Fibroblast of villous mesenchyme (primary cell): ENCODE data around the gene SMIM31. TPM values are rescaled to one million over a fixed set of nuclear protein-coding genes. Genes with fewer than 3 reads are reported as not detected.

ENCODE experiments used
- DNase-seq: peaks from one replicate; pipeline ENCODE4 v3.0.0-alpha.2; 2010; ENCODE audit warnings: low read depth
- H3K4me3 ChIP-seq: 2 replicates; pipeline ENCODE4 v1.5.1; 2011; ENCODE audit warnings: low read depth, mild to moderate bottlenecking, low read length
- total RNA-seq: library from RNA; depleted of rRNA; stranded (reverse); fragments of >200 nt; gene quantifications from 2 replicates; pipeline ENCODE4 v1.2.3, GENCODE V29; 2012
- TF ChIP-seq, protein P1 (sequence below): IDR thresholded peaks from 2 replicates; pipeline ENCODE4 v1.5.1; 2012; ENCODE audit warnings: low read depth, mild to moderate bottlenecking, low read length; ENCODE audit not compliant: insufficient read depth

SMIM31 gene
- total RNA-seq, 1 donor = not detected

DNA sequence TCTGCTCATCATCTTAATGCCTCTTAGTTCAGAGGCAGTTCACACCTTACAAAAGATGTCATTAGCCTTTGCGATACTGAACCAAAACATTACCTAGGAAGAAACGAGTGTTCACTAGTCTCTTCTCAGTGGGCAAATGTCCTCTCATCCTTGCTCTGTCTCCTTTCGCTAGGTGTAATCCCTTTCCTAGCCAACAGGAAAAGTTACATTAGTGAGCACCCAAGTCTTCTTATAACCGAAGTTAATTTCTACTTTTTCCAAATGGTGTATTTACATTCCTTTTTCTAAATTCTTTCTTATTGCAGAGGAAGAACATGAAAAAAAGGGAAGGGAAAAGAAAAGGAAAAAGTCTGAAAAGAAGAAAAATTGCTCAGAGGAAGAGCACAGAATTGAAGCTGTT is 46.9 kb downstream of the SMIM31 start:
- H3K4me3 ChIP-seq = no peak overlapping the region
- TF ChIP-seq, protein P1, sequence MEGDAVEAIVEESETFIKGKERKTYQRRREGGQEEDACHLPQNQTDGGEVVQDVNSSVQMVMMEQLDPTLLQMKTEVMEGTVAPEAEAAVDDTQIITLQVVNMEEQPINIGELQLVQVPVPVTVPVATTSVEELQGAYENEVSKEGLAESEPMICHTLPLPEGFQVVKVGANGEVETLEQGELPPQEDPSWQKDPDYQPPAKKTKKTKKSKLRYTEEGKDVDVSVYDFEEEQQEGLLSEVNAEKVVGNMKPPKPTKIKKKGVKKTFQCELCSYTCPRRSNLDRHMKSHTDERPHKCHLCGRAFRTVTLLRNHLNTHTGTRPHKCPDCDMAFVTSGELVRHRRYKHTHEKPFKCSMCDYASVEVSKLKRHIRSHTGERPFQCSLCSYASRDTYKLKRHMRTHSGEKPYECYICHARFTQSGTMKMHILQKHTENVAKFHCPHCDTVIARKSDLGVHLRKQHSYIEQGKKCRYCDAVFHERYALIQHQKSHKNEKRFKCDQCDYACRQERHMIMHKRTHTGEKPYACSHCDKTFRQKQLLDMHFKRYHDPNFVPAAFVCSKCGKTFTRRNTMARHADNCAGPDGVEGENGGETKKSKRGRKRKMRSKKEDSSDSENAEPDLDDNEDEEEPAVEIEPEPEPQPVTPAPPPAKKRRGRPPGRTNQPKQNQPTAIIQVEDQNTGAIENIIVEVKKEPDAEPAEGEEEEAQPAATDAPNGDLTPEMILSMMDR = no peak
- DNase-seq = no peak

DNA sequence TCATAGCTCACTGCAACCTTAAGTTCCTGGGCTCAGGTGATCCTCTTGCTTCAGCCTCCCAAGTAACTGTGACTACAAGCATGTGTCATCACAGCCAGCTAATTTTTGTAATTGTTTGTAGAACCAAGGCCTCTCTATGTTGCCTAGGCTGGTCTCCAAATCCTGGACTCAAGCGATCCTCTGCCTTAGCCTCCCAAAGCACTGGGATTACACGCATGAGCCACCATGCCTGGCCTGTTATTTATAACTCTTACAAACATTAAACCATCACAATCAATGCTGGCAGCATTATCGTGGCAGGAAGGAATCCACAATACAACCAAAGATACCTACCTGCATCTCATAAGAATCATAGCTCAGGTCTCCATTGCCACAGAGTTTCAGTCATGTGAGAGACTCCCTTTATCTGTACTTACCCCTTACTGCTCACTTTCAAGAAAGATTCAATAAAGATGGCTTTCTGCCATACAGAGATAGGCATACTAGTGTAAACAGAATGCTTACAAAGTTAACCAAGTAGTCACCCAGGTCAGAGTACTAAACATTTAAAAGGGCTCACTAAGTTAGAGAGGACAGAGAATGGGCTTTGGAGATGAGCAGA is 48.5 kb downstream of the SMIM31 start:
- TF ChIP-seq, protein P1 = no peak
- H3K4me3 ChIP-seq = no peak overlapping the region
- no peak for DNase-seq

DNA sequence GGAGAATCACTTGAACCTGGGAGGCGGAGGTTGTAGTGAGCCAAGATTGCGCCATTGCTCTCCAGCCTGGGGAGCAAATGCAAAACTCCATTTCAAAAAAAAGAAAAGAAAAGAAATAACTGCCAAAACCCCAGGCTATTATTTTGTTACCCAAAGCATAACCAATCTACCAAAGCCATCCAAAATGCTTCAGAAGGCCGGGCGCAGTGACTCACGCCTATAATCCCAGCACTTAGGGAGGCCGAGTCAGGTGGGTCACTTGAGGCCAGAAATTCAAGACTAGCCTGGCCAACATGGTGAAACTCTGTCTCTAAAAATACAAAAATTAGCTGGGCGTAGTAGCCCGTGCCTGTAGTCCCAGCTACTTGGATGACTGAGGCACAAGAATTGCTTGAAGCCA is 49.8 kb downstream of the SMIM31 start:
- no peak overlapping the region for H3K4me3 ChIP-seq
- DNase-seq = no peak
- TF ChIP-seq, protein P1 = no peak

DNA sequence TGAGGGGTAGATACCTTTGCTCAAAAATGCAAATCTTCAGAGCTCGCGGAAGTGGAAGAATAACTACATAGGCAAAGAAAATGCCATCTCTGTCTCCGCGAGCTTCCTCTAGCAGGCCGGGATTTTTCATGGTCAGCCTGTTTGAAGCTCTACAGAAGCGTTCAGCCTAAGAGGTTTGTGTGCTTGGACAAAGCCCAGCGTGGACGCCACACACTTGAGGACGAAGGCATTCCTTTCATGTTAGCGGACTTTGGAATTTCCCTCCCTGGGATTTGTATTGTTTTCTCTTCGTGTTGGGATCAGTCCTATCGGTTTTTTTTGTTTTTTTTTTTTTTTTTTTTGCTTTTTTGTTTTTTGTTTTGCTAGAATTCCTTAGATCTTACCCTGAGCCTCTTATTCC is 53.7 kb downstream of the SMIM31 start:
- TF ChIP-seq, protein P1 = no peak
- no peak for DNase-seq
- no peak overlapping the region for H3K4me3 ChIP-seq

DNA sequence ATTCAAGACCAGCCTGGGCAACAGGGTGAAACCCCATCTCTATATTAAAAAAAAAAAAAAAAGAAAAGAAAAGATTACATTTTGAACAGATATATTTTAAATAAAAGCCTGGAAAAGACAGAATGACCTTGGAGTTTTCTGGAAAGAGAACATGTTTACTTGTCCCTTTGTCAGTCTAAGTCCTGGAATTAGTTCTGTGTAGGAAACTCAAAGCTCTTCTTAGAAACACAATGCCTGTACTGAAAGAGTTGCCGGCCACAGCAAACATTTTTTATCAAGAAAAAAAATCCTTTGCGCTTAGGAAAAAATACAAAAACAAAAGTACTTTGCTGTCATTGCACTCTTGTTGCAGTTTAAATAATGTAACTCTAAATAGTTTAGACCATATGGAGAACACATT is 59.6 kb downstream of the SMIM31 start:
- no peak overlapping the region for H3K4me3 ChIP-seq
- TF ChIP-seq, protein P1 = no peak
- DNase-seq = no peak

DNA sequence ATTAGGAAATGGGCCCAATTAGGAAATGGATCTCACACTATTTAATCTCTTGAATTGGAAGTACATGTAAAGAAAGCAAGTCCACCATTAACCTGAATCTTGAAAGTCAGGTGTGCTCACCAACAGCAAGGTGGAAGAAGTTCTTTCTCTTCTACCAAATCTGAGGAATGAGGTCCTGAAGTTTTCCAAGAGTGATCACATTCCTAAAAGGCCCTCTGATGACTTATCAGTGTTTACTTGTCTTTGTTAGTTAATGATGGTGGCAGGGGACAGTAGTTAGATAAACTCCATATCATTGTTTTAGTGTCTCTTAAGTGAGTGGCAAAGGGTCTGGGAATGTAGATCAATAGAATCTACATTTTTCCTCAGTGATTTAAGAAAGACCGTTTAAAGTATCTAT is 61.8 kb downstream of the SMIM31 start:
- no peak for DNase-seq
- H3K4me3 ChIP-seq = no peak overlapping the region
- TF ChIP-seq, protein P1 = no peak

DNA sequence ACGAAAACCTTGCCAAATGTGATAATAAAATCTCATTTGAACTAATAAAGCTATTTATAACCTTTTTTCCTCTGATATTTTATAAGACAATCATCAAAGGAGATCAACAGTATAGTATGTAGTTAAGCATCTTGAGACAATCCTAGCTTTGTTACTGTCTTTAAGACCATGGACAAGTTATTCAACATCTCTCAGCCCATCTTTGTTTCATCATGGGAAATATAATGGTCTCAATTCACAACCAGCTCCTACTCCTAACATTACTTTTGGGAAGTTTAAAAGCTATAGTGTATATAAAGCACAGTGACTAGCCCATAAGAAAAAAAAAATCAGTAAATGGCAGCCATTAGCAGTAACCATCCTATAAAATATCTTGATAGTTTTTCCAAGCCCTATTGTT is 65.4 kb downstream of the SMIM31 start:
- no peak for DNase-seq
- TF ChIP-seq, protein P1 = no peak
- no peak overlapping the region for H3K4me3 ChIP-seq
